Prostate gland (tissue), 2 donors: ENCODE results near the gene DAPL1.

Source experiments
- POLR2A ChIP-seq: fragments of 450-650 bp; IDR thresholded peaks from one replicate; pipeline ENCODE4 v1.6.1; 2016; ENCODE audit warnings: antibody characterized with exemption, mild to moderate bottlenecking
- POLR2AphosphoS5 ChIP-seq: sonication (generic); formaldehyde crosslinking; IDR thresholded peaks from one replicate; pipeline ENCODE4 v1.6.1; 2017; ENCODE audit warnings: antibody characterized with exemption
- TF ChIP-seq, protein P1 (sequence below), 4 experiments: fragments of 200-600 bp in 2 of 4; fragments of 450-650 bp in 2 of 4; sonication (generic) in 2 of 4; IDR thresholded peaks; 1 replicate in 3 of 4; 2 replicates in 1 of 4; pipeline ENCODE4 v1.5.1; 2016 to 2019; ENCODE audit warnings: antibody characterized with exemption in 4 of 4, mild to moderate bottlenecking in 2 of 4, moderate library complexity in 2 of 4

DNA sequence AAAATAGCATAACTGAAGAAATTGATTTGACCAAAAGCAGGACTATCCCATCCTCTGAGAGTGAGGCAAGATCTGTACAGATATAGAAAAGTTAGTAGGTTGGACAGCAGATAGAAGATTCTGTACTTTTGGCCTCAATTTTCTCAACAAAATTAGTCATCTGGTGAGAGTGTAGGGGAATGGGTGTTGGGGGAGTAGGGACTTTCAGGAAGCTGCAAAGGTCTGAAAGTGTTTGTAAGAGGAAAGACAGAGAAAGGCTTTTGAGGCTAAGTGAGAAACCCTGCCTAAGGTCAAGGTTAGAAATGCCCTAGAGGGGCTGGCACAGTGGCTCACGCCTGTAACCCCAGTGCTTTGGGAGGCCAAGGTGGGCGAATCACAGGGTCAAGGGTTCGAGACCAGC lies 40.3 kb downstream of the DAPL1 start:
- TF ChIP-seq, protein P1, sequence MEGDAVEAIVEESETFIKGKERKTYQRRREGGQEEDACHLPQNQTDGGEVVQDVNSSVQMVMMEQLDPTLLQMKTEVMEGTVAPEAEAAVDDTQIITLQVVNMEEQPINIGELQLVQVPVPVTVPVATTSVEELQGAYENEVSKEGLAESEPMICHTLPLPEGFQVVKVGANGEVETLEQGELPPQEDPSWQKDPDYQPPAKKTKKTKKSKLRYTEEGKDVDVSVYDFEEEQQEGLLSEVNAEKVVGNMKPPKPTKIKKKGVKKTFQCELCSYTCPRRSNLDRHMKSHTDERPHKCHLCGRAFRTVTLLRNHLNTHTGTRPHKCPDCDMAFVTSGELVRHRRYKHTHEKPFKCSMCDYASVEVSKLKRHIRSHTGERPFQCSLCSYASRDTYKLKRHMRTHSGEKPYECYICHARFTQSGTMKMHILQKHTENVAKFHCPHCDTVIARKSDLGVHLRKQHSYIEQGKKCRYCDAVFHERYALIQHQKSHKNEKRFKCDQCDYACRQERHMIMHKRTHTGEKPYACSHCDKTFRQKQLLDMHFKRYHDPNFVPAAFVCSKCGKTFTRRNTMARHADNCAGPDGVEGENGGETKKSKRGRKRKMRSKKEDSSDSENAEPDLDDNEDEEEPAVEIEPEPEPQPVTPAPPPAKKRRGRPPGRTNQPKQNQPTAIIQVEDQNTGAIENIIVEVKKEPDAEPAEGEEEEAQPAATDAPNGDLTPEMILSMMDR (IDR thresholded peaks at IDR 0.05) = no peak
- TF ChIP-seq POLR2A (no peak), POLR2AphosphoS5 (no peak)
